Eye (tissue), 1 donor: ENCODE measurements around the gene CLOCK.

Experiments used
- DNase-seq: peaks from one replicate; pipeline ENCODE4 v3.0.0-alpha.2; 2015

Gene CLOCK

DNA sequence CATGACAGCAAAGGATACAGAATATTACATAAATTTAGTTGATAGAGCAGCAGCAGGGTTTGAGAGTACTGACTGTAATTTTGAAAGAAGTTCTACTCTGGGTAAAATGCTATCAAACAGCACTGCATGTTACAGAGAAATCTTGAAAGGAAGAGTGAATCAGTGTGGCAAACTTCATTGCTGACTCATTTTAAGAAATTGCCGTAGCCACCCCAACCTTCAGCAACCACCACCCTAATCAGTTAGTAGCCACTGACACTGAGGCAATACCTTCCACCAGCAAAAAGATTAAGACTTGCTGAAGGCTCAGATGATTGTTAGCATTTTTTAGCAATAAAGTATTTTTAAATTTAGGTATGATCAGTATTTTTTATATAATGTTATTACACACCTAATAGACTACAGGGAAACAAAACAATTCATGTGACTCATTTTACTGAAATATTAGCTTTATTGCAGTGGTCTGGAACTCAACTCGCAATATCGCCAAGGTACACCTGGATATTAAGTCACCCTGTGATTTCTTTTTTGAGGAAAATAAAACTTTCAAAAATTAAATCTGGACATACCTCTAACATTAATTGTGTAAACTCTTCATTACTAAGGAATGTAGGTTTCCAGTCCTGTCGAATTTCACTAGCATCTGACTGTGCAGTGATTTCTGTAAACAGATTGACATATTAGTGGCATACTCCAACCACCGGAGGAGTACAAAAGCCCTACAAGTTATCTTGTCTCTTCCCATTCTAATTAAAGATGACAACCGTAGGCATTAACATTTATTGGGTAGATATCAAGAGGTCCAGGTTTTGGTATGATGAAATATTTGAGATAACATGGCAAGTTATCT, 71.1 kb downstream of the CLOCK start:
- no peak for DNase-seq

DNA sequence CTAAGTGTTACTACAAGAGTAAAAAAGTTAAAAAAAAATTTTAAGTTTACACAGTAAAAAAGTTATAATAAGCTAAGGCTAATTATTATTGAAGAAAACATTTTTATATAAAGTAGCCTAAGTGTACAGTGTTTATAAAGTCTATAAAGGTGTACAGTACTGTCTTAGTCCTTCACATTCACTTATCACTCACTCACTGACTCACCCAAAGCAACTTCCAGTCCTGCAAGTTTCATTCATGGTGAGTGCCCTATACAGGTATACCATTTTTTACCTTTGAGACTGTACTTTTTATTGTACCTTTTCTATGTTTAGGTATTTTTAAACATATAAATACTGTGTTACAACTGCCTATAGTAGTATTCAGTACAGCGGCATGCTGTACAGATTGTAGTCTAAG, 76.7 kb downstream of the CLOCK start:
- no peak for DNase-seq

DNA sequence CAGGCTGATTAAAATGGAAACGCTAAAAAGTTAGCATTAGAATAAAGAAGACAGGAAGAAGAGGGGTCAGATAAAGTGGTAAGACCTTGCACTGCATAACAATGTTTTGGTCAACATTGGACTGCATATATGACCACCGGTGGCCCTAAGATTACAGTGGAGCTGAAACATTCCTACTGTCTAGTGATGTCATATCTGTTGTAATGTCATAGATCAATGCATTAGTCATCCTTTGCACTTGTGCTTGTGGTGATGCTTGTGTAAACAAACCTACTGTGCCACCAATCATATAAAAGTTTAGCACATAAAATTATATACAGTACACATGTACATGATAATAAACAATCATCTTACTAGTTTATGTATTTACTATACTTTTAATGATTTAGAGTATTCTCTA, 78.0 kb downstream of the CLOCK start:
- DNase-seq, result no peak

DNA sequence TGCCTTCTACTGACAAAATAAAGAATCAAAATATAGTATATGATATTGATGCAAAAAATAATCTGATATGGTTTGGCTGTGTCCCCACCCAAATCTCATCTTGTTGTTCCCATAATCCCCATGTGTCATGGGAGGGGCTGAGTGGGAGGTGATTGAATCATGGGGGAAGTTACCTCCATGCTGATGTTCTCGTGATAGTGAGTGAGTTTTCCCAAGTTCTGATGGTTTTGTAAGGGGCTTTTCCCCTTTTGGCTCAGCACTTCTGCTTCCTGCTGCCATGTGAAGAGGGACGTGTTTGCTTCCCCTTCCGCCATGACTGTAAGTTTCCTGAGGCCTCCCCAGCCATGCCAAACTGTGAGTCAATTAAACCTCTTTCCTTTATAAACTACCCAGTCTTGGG, 80.7 kb downstream of the CLOCK start:
- no peak for DNase-seq

DNA sequence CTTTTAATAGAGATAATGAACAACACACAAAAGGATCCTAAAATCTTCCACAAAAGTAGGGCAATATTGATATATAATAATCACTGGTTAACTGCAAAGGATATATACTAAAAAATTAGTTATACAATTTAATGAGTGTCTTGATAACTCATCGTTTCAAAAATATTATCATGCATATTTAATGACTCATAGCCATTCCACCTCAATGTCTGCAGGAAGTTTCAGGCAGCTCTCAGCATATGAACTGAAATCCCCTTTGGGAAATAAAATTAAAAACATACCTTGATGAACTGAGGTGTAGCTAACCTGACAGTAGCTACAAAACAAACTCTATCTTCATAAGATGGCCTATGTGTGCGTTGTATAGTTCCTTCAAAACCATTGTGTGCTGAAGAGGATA, 88.1 kb downstream of the CLOCK start:
- DNase-seq, result no peak

DNA sequence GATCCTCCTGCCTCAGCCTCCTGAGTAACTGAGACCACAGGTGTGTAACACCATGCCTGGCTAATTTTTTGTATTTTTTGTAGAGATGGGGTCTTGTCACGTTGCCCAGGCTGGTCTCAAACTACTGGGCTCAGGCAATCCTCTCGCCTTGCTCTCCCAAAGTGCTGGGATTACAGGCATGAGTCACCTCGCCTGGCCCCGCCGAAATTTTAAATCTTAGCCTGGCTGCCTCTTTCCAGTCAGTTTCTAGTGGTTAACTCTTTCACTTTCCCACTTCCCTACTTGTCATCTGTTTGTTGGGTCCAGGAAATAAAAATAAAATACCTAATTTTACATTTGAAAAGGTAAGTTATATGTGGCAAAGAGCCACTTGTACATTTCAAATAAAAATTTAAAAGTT, 88.5 kb downstream of the CLOCK start:
- no peak for DNase-seq

DNA sequence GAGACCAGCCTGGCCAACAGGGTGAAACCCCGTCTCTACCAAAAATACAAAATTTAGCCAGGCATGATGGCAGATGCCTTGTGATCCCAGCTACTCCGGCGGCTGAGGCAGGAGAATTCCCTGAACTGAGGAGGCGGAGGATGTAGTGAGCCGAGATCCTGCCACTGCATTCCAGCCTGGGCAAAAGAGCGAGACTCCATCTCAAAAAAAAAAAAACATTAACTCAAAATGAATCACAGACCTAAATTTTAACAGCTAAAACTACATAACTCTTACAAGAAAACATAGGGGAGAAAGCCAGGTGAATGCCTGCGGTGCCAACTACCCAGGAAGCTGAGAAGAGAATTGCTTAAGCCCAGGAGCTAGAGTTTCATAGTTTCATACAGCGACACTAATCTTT, 96.1 kb downstream of the CLOCK start:
- DNase-seq, result no peak

DNA sequence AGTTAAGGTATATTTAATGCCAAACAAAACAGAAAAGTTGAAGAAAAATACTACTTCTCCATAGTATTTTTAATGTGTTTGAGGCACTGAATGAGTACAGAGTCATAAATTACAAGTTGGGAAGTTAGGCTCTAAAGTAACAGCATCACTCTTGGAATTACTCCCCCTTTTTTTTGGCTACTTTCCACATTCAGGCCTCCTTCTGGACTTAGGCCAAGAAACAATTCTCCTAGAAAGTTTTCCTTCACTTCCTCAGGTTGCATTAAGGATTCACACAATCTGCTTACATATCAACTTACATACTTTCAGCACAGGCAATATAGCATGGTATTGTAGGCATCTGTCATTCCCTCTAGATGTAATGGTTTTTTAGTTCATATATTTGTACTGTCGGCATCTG, 98.9 kb downstream of the CLOCK start:
- DNase-seq, result peak; percentile 41

DNA sequence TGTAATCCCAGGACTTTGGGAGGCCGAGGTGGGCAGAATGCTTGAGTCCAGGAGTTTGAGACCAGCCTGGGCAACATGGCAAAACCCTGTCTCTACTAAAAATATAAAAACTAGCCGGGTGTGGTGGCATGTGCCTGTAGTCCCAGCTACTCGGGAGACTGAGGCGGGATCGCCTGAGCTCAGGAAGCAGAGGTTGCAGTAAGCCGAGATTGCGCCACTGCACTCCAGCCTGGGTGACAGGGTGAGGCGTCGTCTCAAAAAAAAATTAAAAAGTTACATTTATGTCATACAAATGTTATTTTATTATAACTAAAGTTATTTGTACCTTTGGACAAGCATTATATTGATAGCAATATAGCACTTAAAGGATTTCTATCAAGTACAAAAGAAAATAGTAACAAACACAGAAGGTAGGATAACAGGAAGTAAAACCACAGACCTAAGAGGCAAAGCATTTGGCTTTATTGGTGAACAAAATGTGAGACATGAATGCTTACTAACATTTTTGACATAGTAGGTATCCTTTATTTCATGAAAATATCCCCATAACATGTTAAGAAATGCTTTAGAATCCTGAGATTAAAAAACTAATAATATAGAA, 99.5 kb downstream of the CLOCK start:
- no peak for DNase-seq

DNA sequence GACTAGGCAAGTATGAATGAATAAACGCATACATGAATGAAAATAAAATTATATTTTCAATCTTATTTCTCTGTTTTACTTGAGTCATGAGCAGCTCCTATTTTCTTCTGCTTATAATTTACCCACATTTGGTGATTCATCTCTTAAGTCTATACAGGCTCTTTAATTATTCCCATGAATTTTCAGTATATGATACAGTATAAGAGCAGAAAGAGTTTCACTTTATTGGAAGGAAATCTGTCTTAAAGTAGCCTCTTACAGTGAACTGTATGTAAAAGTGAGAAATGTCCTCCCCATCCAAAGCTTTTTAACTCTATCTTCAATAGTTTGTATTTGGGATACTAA, 100.2 kb downstream of the CLOCK start:
- no peak for DNase-seq

DNA sequence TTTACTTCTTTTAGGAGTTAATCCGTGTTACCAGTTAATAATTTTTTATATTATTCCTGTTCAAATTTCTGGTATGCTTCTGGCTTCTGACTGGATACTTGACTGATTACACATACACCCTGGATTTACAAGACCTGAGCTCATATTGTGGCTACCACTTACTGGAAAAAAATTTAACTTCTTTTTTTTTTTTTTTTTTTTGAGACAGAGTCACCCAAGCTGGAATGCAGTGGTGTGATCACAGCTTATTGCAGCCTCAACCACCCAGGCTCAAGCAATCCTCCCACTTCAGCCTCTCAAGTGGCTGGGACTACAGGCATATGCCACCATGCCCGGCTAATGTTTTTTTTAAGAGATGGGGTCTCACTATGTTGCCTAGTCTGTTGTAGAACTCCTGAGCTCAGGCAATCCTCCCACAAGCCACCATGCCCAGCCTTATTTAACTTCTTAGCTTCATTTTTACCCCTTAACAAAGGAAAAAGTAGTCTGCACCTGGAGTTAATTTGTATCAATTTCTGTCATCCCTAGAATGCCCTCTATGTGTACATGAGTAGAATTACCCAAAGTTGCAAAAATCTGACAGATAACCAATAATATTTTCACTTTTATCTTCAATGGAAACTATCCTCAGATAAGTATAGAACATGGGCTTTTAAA, 100.7 kb downstream of the CLOCK start:
- DNase-seq, result no peak

DNA sequence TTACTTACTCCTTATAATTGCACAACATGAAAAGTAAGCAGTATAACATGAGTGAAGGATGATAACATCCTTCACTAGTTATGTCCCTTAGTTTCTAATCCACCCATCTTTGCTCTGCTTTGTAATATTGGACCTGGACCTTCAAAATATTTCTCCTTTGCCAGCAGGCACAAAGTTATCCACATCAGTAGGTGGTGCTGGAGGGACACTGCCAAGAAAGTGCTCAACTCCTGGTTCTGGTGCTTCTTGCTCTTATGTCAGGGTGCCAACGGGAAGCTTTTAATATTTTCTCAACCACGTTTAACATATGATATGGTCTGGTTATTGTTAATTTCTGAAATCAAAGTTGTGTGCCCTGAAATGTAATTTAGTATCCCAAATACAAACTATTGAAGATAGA, 101.9 kb downstream of the CLOCK start:
- DNase-seq, result peak; percentile 21

DNA sequence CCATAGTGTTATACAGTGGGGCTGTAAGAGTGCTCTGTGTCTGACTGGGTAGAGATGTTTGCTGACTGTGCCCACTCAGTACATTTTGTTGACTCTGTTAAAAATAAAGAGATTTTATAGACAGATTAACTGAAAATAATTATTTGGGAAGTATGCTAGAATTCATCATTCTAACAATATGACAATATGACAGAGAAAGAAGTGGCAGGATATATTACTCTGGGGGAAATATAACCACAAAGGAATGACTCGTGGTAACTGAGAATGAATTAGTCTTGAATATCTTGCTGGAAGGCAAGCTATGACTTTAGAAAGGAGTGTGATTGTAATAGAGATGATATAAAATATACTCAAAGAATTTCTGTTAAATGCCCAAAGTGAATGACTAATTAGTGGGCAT, 104.2 kb downstream of the CLOCK start:
- DNase-seq, result no peak

DNA sequence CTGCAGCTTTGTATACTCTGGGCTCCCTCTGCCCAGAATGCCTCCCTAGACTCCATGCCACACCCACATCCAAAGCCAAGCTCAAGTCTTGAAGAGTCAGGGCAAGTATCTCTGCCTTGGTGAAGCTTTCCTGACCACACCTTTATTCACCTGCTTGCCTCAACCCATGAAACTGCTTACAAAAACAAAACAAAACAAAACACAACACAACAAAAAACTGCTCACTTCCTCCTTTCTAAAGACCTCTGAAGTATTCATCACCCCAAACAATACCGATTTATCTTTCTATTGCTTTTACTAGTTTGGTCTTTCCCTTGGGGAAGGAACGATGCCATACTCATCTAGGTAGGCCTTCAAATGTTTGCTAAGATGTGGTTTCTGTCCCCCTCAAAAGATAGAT, 105.9 kb downstream of the CLOCK start:
- no peak for DNase-seq

DNA sequence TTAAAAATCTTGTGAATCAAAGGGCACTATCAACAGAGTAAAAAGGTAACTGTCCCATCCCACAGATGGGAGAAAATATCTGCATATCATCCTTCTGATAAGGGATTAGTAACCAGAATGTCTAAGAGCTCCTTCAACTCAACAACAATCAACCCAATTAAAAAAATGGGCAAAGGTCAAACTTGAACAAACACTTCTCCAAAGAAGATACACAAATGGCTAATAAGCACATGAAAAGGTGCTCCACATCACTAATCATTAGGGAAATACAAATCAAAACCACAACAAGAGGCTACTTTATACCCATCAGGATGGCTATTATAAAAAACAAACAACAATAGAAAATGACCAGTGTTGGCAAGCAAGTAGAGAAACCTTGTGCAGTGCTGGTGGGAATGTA, 107.7 kb downstream of the CLOCK start:
- DNase-seq, result no peak

DNA sequence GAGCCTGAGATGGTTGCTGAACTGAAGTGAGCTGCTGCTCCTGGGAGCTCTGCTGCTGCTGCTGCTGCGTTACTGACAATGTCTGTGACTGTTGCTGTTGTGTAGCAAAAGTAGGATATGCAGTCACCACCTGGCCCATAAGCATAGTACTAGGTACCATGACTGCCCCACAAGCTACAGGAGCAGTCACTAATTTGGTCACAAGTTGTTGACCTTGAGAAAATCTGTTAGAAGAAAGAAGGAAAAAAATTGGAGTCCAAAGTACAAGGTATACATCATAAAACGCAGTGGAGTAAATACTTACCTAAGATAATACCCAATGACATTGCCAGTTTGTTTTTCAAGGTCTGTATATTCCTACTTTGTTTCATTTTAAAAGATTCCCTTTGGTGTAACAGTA, 108.4 kb downstream of the CLOCK start:
- DNase-seq, result no peak

DNA sequence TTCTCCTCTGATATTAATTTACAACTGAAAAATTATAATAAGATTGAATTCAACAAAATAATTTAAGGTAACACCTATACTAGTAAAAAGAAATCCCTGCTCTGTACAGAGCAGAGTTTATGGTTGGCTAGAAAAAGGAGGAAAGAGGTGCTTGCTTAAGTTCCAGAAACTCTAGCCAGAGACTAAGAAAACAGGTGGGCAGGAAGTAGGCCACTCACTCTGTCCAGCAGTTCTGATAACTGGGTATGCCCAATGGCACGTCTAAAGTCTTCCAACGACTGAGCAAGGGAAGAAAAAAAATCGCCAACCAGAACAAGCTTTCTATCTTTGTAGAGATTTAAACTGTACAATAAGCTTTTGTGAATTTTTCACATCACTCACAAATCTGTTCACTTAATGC, 108.9 kb downstream of the CLOCK start:
- no peak for DNase-seq

DNA sequence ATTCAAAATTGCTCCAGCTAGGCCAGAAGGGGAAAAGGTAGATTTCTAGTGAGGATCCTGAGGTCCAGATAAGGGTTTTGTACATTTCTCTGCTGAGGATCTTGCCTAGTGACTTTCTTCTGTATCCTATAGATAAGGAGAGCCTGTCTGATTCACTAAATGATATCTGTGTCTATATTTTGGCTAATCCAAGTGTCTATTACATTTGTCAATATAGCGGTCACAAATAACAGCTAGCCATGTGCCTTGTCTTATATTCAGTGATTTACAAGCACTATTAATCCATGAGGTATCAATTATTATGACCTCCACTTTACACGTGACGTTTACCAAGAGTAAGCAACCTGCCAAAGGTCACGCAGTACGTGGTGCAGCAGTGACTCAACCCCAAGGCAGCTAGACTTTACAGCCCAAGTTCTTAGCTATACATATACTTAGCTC, 109.3 kb downstream of the CLOCK start:
- DNase-seq, result no peak

DNA sequence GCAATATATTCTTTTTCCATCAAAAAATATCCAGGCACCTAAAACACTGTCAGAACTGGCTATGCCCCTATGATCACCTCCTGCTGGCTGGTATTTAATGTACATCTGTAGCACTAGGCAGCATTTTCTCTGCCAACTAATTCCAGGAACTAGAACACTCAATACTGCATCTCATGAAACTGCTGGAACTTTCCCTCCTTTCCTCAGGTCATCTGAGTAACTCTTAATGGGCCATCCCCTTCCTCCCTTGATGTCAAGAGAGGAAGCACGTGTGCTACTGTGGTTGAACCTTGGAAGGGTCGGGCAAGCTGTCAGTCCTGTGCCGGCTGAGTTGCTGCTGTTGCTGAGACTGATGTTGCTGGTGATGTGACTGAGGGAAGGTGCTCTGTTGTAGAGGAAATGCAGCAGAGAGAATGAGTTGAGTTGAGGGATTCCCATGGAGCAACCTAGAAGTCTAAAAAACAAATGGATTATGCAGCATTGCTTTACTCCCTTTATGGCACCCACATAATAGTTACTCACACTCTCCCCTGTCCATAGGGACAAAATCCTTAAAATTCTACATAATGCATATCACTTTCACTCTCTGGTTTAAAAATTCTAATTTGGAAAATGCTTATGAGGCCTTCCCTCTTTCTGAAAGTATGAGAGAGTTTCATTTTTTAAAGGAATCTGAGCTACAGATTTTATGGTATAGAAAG, 111.4 kb downstream of the CLOCK start:
- DNase-seq, result no peak

DNA sequence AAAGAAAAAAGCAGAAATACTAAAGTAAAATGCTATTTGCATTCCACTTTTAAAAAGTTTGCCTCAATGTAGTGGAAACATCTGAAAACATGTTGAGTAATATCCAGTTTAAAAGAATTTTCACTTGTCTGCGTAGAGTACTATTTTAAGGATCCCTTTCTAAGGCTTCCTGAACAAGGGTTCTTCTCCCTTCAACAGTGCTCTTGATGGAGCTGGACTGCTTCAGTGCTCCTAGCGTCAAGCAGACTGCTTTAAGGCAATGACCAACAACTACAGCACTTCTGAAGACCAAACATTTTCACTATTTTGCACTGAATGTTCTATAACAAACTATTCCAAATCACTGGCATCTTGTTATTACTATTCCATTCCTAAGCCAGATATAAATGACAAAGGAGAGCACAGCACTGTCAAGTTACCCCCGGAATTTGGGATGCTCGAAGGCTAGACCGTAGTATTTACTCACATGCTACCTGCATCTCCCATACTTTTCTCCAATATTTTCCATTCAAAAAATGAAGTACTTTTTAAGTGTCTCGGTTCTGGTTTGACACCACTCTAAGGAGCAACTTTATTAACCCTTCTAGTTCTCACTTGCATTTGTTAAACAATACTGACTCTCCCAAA, 114.9 kb downstream of the CLOCK start:
- DNase-seq, result no peak

DNA sequence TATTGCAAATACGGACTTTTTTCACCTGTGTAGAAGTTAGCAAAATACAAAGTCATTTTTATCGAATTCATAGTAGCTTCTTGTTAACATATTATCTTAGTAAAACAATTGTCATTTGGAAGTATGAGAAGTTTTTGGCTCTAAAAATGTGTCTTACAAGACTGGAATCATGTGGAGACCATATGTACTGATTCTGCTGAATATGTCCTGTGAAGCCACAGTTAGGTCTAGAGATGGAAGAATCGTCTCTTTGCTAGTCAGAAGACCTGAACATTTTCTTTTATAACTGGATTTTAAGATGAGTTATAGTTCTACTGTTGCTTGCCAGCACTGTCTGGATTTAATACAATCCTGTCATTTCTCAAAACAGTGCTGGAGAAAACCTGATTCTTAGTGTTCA, 121.9 kb downstream of the CLOCK start:
- no peak for DNase-seq

DNA sequence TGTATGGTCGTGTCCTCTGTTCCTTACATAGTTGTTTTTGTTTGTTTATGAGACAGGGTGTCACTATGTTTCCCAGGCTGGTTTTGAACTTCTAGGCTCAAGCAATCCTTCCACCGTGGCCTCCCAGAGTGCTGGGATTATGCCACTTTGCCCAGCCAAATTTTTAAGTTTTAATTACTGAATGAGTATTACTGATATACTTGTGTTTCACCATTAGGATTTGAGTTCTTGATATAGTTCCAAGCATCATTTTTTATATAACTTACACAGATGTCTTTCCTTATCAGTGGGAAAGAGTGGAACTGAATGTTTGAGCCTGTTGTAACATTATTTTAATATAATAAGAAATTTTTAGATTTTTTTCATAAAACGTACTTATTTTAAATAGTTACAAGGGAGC, 130.5 kb downstream of the CLOCK start:
- no peak for DNase-seq

DNA sequence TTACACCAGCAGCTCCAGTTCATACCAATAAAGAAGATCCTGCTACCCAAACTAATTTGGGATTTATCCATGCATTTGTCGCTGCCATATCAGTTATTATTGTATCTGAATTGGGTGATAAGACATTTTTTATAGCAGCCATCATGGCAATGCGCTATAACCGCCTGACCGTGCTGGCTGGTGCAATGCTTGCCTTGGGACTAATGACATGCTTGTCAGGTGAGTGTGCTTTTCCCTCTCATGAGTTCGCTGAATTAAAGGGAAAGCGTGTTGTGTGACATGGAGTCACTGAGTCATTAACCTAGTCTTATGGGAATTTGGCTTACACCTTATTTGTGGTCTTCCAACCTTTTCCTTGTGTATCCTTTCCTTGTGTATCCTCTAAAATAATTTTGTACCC, 135.1 kb downstream of the CLOCK start:
- DNase-seq, result no peak
